ENCODE data around the gene AQP12B. TPM values are rescaled to one million over a fixed set of nuclear protein-coding genes. Genes with fewer than 3 reads are reported as not detected.

Gene AQP12B
- total RNA-seq, 2 donors from 2014 or later: not detected

DNA sequence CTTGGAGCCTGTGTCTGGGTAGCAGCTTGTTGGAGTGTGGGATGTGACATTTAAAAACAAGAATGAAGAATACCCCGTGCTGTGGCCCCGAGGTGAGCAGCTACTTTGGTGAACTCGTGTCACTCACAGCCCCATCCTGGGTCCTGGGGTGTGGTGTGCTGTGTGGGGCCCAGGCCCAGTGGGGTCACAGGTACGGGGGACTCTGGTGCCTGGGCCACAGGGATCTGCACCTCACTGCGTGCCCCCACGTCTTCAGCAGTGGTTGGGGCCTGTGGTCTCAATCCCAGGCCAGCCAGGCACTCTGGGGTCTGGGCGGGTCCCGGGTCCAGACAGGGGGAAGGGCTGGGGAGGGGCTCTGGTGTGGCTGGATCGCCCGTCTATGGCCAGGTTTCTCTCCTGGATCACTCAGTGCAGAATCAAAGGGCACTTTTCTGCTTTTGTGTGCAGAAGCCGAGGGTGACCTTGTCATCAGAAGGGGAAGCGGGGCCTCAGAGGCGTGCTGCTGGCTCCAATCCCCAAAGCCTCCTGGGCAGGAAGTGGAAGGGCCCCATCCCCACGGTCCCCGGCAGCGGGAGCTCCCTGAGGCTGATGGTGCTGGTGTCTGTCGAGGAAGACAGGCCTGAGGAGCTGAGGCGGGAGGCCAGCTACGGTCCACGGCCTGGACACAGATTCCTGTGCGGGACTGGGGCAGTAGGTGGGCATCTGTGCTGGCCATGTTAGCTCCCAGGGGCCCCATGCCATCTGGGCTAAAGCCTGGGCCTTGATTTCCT, 56.0 kb downstream of the AQP12B start:
- DNase-seq (ENCODE audit: low spot score) (no peak), ATAC-seq (ENCODE audit: insufficient number of reproducible peaks, low FRiP score, low read depth) (no peak)
- H3K9me3 ChIP-seq: no peaks in the 10 kb centered on the region
- no peaks in the 10 kb centered on the region for H3K27me3 ChIP-seq (replicated peaks; ENCODE audit: insufficient read depth)
- no peaks in the 10 kb centered on the region for H3K36me3 ChIP-seq
- TF ChIP-seq CTCF (IDR thresholded peaks at IDR 0.05): no peak
- H3K27ac ChIP-seq: no peak overlapping the region
- no peaks in the 10 kb centered on the region for H3K4me1 ChIP-seq (ENCODE audit: control insufficient read depth in 1 of 2, low read depth in 2 of 2)
- no peak overlapping the region for H3K4me3 ChIP-seq

Other genes with a start within 250 kb of the AQP12B start
- gene GPC1, start 247.2 kb downstream of the AQP12B start, total RNA-seq: 100 to 1,000 TPM in 1 of 2 donors, 10 to 100 TPM in 1; 94.2 to 162 TPM
- 10 to 100 TPM; 20.0 to 44.8 TPM for gene ANKMY1, start 124.9 kb downstream of the AQP12B start, total RNA-seq
- gene DUSP28, start 122.5 kb downstream of the AQP12B start, total RNA-seq: 10 to 100 TPM in 1 of 2 donors, 1 to 10 TPM in 1; 5.8 to 14.3 TPM
- 100 to 1,000 TPM in 1 of 2 donors, 10 to 100 TPM in 1; 71.1 to 101 TPM for gene RNPEPL1, start 114.4 kb downstream of the AQP12B start, total RNA-seq
- 10 to 100 TPM; 33.3 to 38.2 TPM for gene CAPN10, start 96.2 kb downstream of the AQP12B start, total RNA-seq
- gene GPR35, start 57.4 kb downstream of the AQP12B start, total RNA-seq: 1 to 10 TPM; 3.4 to 5.8 TPM
- gene AQP12A, start 9.0 kb upstream of the AQP12B start, total RNA-seq: not detected
- gene KIF1A, start 137.3 kb upstream of the AQP12B start, total RNA-seq: under 1 TPM in 1 of 2 donors, not detected in 1; 0.92 TPM
- not detected for gene AGXT, start 185.9 kb upstream of the AQP12B start, total RNA-seq
- gene MAB21L4, start 213.3 kb upstream of the AQP12B start, total RNA-seq: not detected
- not detected for gene CROCC2, start 223.5 kb upstream of the AQP12B start, total RNA-seq

Measured in thoracic aorta (tissue), 2 donors.